Fibroblast of lung (primary cell): ENCODE measurements around the gene USP47.
A peak's percentile ranks its signal among the peaks of the same experiment; 100 is the strongest.

Experiments used
- CTCF ChIP-seq, 2 donors: IDR thresholded peaks in 1 of 2; conservative IDR thresholded peaks in 1 of 2; 1 replicate in 1 of 2; 2 replicates in 1 of 2; pipeline ENCODE4 v1.5.1; 2011 to 2012; ENCODE audit warnings: low read length in 2 of 2, control low read depth in 1 of 2, inconsistent platforms in 1 of 2, low read depth in 1 of 2, mild to moderate bottlenecking in 1 of 2
- EZH2 ChIP-seq: IDR thresholded peaks from 2 replicates; pipeline ENCODE4 v1.5.1; 2012; ENCODE audit warnings: low read length, control low read depth, mild to moderate bottlenecking; ENCODE audit errors: missing control alignments

DNA sequence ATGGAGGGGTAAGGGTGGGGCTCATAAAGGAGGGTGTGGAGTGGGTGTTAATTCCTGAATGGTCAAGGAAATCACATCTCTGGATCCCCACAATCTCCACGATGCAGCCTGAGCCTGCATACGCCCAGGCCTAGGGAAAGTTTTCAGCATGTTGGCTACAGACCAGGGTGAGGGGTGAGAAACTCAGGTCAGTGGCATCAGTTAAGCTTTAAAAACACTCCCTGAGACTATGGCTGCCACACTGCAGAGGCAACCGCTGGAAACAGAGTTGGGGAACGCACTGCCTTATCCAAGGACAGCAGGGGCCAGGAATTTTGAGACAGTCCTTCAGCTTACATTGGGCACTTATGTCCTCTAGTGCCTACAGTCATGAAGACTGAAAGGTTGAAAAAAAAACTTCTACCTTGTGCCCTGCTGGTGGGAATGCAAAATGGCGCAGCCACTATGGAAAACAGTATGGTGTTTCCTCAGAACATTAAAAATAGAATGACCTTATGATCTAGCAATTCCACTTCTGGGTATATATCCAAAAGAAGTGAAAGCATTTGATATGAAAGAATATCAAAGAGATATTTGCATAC is 147.0 kb downstream of the USP47 start:
- TF ChIP-seq CTCF (conservative IDR thresholded peaks at IDR 0.05 in 1 of 2, IDR thresholded peaks at IDR 0.05 in 1 of 2; ENCODE audit: low read depth in 1 of 2, low read length in 2 of 2) (peak in 1 of 2 donors; percentile 6), EZH2 (no peak)
